ENCODE results near the gene SESN3. TPM values are rescaled to one million over a fixed set of nuclear protein-coding genes. Genes with fewer than 3 reads are reported as not detected.

The SESN3 gene
- total RNA-seq, 1 donor from 2014 or later, result 46.9 TPM

DNA sequence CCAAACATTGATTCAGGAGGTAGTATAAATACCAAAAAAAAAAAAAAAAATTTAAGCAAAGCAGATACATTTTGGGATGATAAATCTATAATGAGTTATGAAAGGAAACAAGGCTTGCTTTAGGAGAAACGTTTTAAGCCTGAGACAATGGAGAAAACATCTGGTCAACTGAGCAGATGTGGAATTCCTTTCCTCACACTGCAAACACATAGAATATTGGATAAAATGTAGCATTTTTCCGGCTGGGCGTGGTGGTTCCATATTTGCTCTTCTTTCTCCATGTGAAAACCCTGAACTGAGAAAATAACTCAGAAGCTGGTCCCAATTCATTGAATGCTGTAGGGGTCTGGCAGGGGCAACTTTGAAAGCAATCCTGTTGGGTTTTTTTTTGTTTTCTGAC lies 107.4 kb downstream of the SESN3 start:
- no peak for DNase-seq (ENCODE audit: low spot score)

DNA sequence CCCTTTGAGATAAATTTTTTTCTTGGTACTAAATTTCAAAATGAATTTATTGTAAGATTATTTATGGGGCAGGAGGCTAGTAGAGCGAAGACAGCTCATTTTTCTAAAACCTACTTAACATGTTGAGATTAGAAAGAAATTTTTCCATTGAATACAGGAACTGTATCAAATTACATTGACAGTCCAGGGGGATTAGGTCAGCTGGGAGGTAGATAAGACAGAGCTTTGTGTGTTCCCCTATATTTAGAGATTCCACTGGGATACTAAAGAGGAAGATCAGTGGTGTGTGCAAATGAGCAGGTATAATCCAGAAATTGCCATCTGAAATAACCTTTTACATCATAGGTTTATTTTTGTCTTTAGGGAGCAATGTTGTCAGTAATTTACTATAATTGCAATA lies 109.3 kb downstream of the SESN3 start:
- DNase-seq (ENCODE audit: low spot score), result no peak

DNA sequence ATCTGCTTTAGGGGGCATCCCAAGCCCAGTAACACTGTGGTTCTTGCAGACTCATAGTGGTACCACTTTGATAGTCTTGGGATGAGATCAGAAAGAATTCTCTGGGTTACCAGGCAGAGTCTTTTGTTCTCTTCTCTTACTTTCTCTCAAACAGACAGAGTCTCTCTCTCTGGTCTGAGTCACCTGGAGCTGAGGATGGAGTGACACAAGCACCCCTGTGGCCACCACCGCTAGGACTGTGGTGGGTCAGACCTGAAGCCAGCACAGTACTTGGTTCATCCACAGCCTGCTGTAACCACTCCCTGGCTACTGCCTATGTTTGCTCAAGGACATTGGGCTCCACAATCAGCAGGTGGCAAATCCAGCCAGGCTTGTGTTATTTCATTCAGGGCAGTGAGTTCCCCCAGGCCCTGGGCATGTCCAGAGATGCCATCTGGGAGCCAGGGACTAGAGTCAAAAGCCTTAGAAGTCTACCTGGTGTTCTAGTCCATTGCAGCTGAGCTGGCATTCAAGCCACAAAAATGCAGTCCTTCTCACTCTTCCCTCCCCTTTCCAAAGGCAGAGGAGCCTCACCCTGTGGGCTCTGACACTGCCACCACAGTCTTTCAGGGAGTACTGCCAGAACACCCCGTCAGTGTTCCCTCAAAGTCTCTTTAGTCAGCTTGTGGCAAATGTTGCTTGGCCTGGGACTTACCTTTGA lies 111.5 kb downstream of the SESN3 start:
- DNase-seq (ENCODE audit: low spot score), result no peak

GRCh38 chr11:95115597-95115996 lies 115.4 kb downstream of the SESN3 start:
- no peak for DNase-seq (ENCODE audit: low spot score)

Other genes with a start within 250 kb of the SESN3 start
- not detected for gene KDM4E, start 205.9 kb downstream of the SESN3 start, total RNA-seq
- gene KDM4F, start 181.8 kb downstream of the SESN3 start, total RNA-seq, result not detected
- gene SRSF8, start 164.3 kb downstream of the SESN3 start, total RNA-seq, result 43.6 TPM
- gene ENDOD1, start 141.4 kb downstream of the SESN3 start, total RNA-seq, result 65.6 TPM